GM12864 (cell line): Measurements from ENCODE around the gene TSPAN11.

Source experiments
- DNase-seq: peaks from one replicate; pipeline ENCODE4 v3.0.0-alpha.2; 2011; ENCODE audit warnings: low read depth
- H3K4me3 ChIP-seq: 2 replicates; pipeline ENCODE4 v1.5.1; 2011; ENCODE audit warnings: mild to moderate bottlenecking, low read depth, low read length, control low read depth
- TF ChIP-seq, protein P1 (sequence below): IDR thresholded peaks from 2 replicates; pipeline ENCODE4 v1.5.1; 2011; ENCODE audit warnings: low read depth, mild to moderate bottlenecking, moderate library complexity, low read length, control low read depth, inconsistent platforms; ENCODE audit errors: missing control alignments

TSPAN11 gene

DNA sequence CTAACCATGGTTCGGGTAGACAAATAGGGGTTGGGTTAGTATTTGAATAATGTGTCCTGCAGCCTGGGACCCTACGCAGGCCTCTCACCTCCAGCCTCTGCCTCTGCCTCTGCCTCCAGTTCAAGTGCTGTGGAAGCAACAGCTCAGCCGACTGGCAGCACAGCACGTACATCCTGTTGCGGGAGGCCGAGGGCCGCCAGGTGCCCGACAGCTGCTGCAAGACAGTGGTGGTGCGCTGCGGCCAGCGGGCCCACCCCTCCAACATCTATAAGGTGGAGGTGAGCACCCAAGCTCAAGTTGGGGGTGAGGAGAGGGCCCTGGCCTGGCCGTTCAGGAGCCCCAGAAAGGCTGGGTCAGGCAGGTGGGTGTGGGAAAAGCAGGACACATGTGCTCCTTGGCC lies 55.9 kb downstream of the TSPAN11 start:
- no peak overlapping the region for H3K4me3 ChIP-seq
- TF ChIP-seq, protein P1, sequence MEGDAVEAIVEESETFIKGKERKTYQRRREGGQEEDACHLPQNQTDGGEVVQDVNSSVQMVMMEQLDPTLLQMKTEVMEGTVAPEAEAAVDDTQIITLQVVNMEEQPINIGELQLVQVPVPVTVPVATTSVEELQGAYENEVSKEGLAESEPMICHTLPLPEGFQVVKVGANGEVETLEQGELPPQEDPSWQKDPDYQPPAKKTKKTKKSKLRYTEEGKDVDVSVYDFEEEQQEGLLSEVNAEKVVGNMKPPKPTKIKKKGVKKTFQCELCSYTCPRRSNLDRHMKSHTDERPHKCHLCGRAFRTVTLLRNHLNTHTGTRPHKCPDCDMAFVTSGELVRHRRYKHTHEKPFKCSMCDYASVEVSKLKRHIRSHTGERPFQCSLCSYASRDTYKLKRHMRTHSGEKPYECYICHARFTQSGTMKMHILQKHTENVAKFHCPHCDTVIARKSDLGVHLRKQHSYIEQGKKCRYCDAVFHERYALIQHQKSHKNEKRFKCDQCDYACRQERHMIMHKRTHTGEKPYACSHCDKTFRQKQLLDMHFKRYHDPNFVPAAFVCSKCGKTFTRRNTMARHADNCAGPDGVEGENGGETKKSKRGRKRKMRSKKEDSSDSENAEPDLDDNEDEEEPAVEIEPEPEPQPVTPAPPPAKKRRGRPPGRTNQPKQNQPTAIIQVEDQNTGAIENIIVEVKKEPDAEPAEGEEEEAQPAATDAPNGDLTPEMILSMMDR = no peak
- no peak for DNase-seq

DNA sequence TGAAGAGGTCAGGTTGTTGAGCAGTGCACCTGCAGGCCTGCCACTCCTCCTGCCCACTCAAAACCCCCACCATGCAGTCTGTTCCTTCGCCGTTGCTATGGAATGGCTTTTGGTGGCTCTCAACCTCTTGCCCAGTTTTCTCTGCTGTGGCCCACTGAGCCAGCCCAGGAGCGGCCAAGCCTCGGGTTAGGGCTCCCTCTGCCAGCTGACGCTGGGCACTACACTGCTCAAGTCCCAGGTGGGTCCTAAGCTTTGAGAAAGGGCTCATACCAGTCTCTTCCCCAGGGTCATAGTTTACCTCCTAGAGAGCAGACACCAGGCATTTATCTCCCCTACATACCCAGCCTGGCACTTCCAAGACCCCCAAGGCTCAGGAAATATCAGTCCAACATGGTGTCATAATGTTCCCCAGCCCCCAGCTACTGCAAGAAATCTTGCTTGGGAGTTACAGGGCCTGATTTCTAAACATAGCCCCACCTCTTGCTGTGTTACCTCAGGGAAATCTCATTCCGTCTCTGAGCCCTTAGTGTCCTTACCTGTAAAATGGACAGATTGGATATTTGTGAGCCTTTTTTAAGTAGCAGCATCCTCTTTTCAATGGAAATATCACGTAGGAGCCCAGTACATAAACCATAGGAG lies 59.4 kb downstream of the TSPAN11 start:
- no peak for DNase-seq
- TF ChIP-seq, protein P1 = peak; percentile 87
- H3K4me3 ChIP-seq = no peak overlapping the region

DNA sequence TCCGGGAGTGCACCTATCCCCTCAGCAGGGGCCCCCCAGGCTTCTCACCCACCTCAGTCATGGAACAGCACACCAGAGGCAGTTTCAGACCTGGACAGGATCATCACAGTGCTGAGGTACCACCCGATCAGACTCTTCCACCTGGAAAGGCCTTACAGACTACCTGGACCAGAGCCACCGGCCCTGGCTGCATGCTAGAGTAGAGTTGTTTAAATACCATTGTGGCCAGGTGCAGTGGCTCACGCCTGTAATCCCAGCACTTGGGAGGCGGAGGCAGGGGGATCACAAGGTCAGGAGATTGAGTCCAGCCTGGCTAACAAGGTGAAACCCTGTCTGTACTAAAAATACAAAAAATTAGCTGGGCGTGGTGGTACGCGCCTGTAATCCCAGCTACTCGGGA lies 61.5 kb downstream of the TSPAN11 start:
- H3K4me3 ChIP-seq = no peak overlapping the region
- no peak for DNase-seq
- TF ChIP-seq, protein P1 = no peak

DNA sequence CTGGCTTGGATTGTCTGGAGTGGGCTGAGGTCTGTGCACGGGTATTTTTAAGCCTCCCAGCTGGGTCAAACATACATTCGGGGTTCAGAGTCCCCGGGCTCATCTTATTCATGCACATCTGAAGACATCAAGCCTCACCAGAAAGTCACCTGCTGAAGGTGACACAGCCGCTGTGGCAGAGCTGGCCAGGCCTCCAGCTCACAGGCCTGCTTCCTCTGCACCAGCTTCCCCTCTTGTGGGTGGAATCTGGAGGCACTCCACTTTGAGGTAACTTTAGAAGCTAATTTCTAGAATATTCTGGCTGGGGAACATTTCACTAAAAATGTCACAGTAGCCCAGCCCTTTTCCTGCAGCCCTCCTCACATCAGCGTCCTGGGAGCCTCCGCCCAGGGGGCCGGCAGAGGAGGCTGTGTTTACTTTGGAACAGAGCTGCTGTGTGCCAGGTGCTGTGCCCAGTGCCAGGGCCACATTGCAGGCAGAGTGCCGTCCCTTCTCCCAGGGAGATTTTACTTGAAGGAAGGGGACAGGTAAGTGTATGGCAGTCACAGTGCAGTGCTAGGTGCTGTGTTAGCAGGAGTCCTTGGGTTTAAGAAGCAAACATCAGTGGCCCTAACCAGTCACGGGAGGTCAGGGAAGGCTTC lies 62.2 kb downstream of the TSPAN11 start:
- no peak for DNase-seq
- TF ChIP-seq, protein P1 = no peak
- no peak overlapping the region for H3K4me3 ChIP-seq

DNA sequence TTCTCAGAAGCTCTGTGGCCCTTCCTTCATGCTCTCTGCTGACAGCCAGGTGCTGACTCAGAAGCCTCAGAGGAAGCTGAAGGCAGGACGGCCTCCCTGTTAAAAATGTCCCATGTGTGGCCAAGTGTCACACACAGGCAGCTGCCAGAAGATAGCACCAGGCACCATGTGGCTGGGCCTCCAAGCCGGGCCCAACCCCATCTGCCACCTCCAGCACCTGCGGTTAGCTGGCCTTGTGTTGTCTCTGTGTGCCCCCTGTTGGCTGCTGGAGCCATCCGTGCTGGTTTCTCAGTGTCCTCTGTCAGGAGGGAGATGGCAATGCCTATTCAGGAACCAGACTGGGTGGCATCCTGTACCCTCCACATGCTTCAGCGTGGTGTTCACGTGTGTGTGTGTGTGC lies 63.2 kb downstream of the TSPAN11 start:
- DNase-seq = peak; percentile 7
- TF ChIP-seq, protein P1 = peak; percentile 45
- H3K4me3 ChIP-seq = no peak overlapping the region

DNA sequence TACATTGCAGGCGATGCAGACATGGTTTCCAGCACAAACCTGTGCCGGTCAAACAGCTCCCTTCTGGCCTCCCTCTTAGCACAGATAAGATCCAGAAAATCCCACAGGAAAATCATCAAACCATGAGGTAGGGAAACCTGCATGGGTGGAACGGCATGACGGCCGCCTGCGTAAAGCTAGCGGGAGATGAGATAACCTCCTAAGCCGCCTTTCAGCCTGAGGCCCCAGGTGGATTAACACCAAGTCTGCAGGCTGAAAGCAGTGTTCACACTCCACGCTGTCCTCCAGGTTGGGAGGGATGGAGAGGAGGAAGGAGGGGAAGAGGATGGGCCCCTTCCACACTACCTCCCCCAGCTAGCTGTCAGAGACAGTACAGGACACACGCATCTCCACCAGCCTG lies 63.8 kb downstream of the TSPAN11 start:
- H3K4me3 ChIP-seq = no peak overlapping the region
- TF ChIP-seq, protein P1 = no peak
- no peak for DNase-seq

DNA sequence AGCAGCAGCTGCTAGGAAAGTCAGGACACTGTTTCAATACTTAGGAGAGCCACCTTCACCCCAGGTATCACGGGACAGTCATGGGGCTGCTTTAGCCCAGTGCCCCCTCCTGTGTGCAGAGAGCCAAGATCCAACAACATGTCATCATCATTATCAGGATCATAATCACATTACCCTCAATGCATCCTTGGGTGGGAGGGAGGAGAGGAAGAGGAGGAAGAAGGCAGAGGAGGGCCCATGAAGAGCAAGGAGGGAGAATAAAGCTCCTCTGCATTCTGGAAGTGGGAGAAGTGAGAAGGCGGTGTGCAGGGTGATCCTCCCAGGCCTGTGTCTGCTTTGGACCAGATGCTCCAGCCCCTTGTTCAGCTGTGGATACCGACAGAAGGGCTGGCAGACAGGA lies 64.2 kb downstream of the TSPAN11 start:
- no peak for DNase-seq
- H3K4me3 ChIP-seq = no peak overlapping the region
- TF ChIP-seq, protein P1 = no peak
